IMR-90 (cell line): ENCODE measurements around the gene VIPR2. TPM values are rescaled to one million over a fixed set of nuclear protein-coding genes. Genes with fewer than 3 reads are reported as not detected.

Experiments
- ATAC-seq: fragments of 200-7000 bp; cut with Tn5 transposase; 2 replicates; pipeline ENCODE4 v1.9.1; 2020; ENCODE audit warnings: low read depth, mild to moderate bottlenecking, moderate library complexity
- BruUV-seq: library from RNA; stranded (reverse); fragments of 400-500 nt; replicated peaks from 2 replicates; lab custom pipeline; 2021; lab: Mats Ljungman, UMichigan
- CTCF ChIA-PET: fragments of 300-600 bp; formaldehyde crosslinking; extraction: SDS; loops from one replicate; lab custom pipeline; 2021; ENCODE audit warnings: antibody characterized with exemption; lab: Yijun Ruan, JAX
- POLR2A ChIA-PET: fragments of 300-600 bp; sonication (Branson Sonifier 250); formaldehyde crosslinking; loops from one replicate; lab custom pipeline; 2022; ENCODE audit warnings: antibody characterized with exemption; ENCODE audit not compliant: unreplicated experiment; lab: Charles Lee
- DNase-seq: peaks from one replicate; pipeline ENCODE4 v3.0.0; 2013
- H2AFZ ChIP-seq: replicated peaks from 2 replicates; pipeline ENCODE3; 2013; ENCODE audit warnings: low read length, mild to moderate bottlenecking; ENCODE audit not compliant: poor library complexity
- H2AK5ac ChIP-seq: 2 replicates; pipeline ENCODE4 v1.6.1; 2013; ENCODE audit warnings: low read depth, low read length, inconsistent platforms
- H2AK9ac ChIP-seq: replicated peaks from 2 replicates; pipeline ENCODE3; 2013; ENCODE audit warnings: mild to moderate bottlenecking, low read depth, low read length, moderate library complexity; ENCODE audit not compliant: poor library complexity
- H2BK120ac ChIP-seq: 2 replicates; pipeline ENCODE4 v1.6.1; 2013; ENCODE audit warnings: low read depth, low read length, inconsistent platforms
- H2BK15ac ChIP-seq: 3 replicates; pipeline ENCODE4 v1.6.1; 2013; ENCODE audit warnings: low read depth, low read length, inconsistent platforms
- H2BK20ac ChIP-seq: 2 replicates; pipeline ENCODE4 v1.6.1; 2013; ENCODE audit warnings: low read depth, mild to moderate bottlenecking, inconsistent platforms, low read length, moderate library complexity
- H2BK5ac ChIP-seq: 2 replicates; pipeline ENCODE4 v1.6.1; 2013; ENCODE audit warnings: mild to moderate bottlenecking, low read depth, low read length, inconsistent platforms; ENCODE audit not compliant: poor library complexity, severe bottlenecking
- H3K14ac ChIP-seq: replicated peaks from 2 replicates; pipeline ENCODE4 v1.6.1; 2013; ENCODE audit warnings: low read depth, low read length, inconsistent platforms
- H3K18ac ChIP-seq: 2 replicates; pipeline ENCODE4 v1.6.1; 2013; ENCODE audit warnings: low read depth, low read length, control low read depth
- H3K23ac ChIP-seq: 2 replicates; pipeline ENCODE4 v1.6.1; 2013; ENCODE audit warnings: low read depth, low read length, inconsistent platforms
- H3K27ac ChIP-seq: 2 replicates; pipeline ENCODE4 v1.5.1; 2013; ENCODE audit warnings: mild to moderate bottlenecking, control low read depth, low read length; ENCODE audit not compliant: insufficient read depth
- H3K27me3 ChIP-seq: 2 replicates; pipeline ENCODE4 v1.6.1; 2013; ENCODE audit warnings: low read length; ENCODE audit not compliant: control insufficient read depth, insufficient read depth
- H3K36me3 ChIP-seq: 2 replicates; pipeline ENCODE4 v1.6.1; 2013; ENCODE audit warnings: low read length, mixed read lengths; ENCODE audit not compliant: control insufficient read depth, insufficient read depth
- H3K4ac ChIP-seq: 2 replicates; pipeline ENCODE4 v1.6.1; 2013; ENCODE audit warnings: low read depth, low read length, inconsistent platforms
- H3K4me1 ChIP-seq: 2 replicates; pipeline ENCODE4 v1.6.1; 2013; ENCODE audit warnings: low read length, mixed read lengths; ENCODE audit not compliant: control insufficient read depth, insufficient read depth
- H3K4me2 ChIP-seq: 2 replicates; pipeline ENCODE4 v1.6.1; 2013; ENCODE audit warnings: low read depth, mild to moderate bottlenecking, control low read depth, low read length, moderate library complexity
- H3K4me3 ChIP-seq: 2 replicates; pipeline ENCODE4 v1.5.1; 2013; ENCODE audit warnings: low read depth, mild to moderate bottlenecking, control low read depth, low read length, moderate library complexity; ENCODE audit not compliant: insufficient read depth
- H3K56ac ChIP-seq: 2 replicates; pipeline ENCODE4 v1.6.1; 2013; ENCODE audit warnings: low read length, inconsistent platforms; ENCODE audit not compliant: insufficient read depth; ENCODE audit errors: extremely low read depth
- H3K79me1 ChIP-seq, 2 experiments: 2 replicates each; pipeline ENCODE4 v1.6.1; 2013; ENCODE audit warnings: low read length in 2 of 2, inconsistent platforms in 1 of 2, low read depth in 1 of 2
- H3K9ac ChIP-seq: 2 replicates; pipeline ENCODE4 v1.6.1; 2013; ENCODE audit warnings: low read depth, low read length, control low read depth
- H3K9me1 ChIP-seq: 2 replicates; pipeline ENCODE4 v1.6.1; 2013; ENCODE audit warnings: low read length, inconsistent platforms; ENCODE audit not compliant: insufficient read depth
- H3K9me3 ChIP-seq: 2 replicates; pipeline ENCODE4 v1.6.1; 2013; ENCODE audit warnings: low read length; ENCODE audit not compliant: control insufficient read depth, insufficient read depth
- H4K20me1 ChIP-seq: 2 replicates; pipeline ENCODE4 v1.6.1; 2013; ENCODE audit warnings: low read length, inconsistent platforms; ENCODE audit not compliant: insufficient read depth
- H4K5ac ChIP-seq: 2 replicates; pipeline ENCODE4 v1.6.1; 2013; ENCODE audit warnings: mild to moderate bottlenecking, low read depth, low read length, control low read depth
- H4K8ac ChIP-seq, 2 experiments: 2 replicates each; pipeline ENCODE4 v1.6.1; 2013; ENCODE audit warnings: low read depth in 2 of 2, low read length in 2 of 2, control low read depth in 1 of 2, inconsistent platforms in 1 of 2
- H4K91ac ChIP-seq: 2 replicates; pipeline ENCODE4 v1.6.1; 2013; ENCODE audit warnings: low read depth, low read length, inconsistent platforms; ENCODE audit not compliant: insufficient read depth
- CHD1 ChIP-seq: IDR thresholded peaks from 2 replicates; pipeline ENCODE4 v1.6.1; 2012; ENCODE audit warnings: low read depth, low read length, improper control_type of control experiment
- ELK1 ChIP-seq: fragments of 150-350 bp; IDR thresholded peaks from 2 replicates; pipeline ENCODE4 v1.6.1; 2016; ENCODE audit warnings: low read depth, mild to moderate bottlenecking, low read length, moderate library complexity, borderline replicate concordance
- FOS ChIP-seq: fragments of 150-350 bp; IDR thresholded peaks from 2 replicates; pipeline ENCODE4 v1.6.1; 2016; ENCODE audit warnings: low read depth, low read length
- MAFK ChIP-seq: IDR thresholded peaks from 2 replicates; pipeline ENCODE4 v1.6.1; 2012; ENCODE audit warnings: low read depth, low read length, improper control_type of control experiment
- MAZ ChIP-seq: IDR thresholded peaks from 2 replicates; pipeline ENCODE4 v1.6.1; 2012; ENCODE audit warnings: low read depth, mild to moderate bottlenecking, low read length, improper control_type of control experiment, moderate library complexity, borderline replicate concordance
- MXI1 ChIP-seq: IDR thresholded peaks from 2 replicates; pipeline ENCODE4 v1.6.1; 2012; ENCODE audit warnings: low read depth, mild to moderate bottlenecking, low read length, moderate library complexity, borderline replicate concordance
- POLR2A ChIP-seq: IDR thresholded peaks from 2 replicates; pipeline ENCODE4 v1.6.1; 2012; ENCODE audit warnings: mild to moderate bottlenecking, low read depth, low read length
- RCOR1 ChIP-seq: IDR thresholded peaks from 2 replicates; pipeline ENCODE4 v1.6.1; 2012; ENCODE audit warnings: mild to moderate bottlenecking, low read length, improper control_type of control experiment; ENCODE audit not compliant: insufficient replicate concordance
- USF2 ChIP-seq: fragments of 150-350 bp; IDR thresholded peaks from 2 replicates; pipeline ENCODE4 v1.6.1; 2017; ENCODE audit warnings: mild to moderate bottlenecking, antibody characterized with exemption, low read length, low read depth
- WGBS, 2 experiments: methylation state at CpG; one replicate each; pipeline versions ENCODE4 v1.1.5 to v1.1.7; 2013; ENCODE audit warnings: missing lambda C conversion rate in 2 of 2; ENCODE audit not compliant: insufficient read length in 1 of 2; ENCODE audit errors: extremely low coverage in 2 of 2; 5-methylcytosine and 5-hydroxymethylcytosine counted together
- dilution Hi-C: fragments of 300-500 bp; cut with HindIII; formaldehyde crosslinking; loops from one replicate; pipeline ENCODE4 v1.14.3; 2018; ENCODE audit warnings: low sequenced_read_pairs; ENCODE audit not compliant: unreplicated experiment
- in situ Hi-C: fragments of 300-500 bp; cut with MboI; formaldehyde crosslinking; loops from 3 replicates; pipeline ENCODE4 v1.14.3; 2019; ENCODE audit warnings: low sequenced_read_pairs, inconsistent platforms, mixed read lengths
- intact Hi-C: fragments of 100-400 bp; cut with micrococcal nuclease; formaldehyde crosslinking; loops from 2 replicates; pipeline ENCODE4 v1.10.0; 2022
- polyA plus RNA-seq, 3 experiments: library from polyadenylated mRNA; depleted of rRNA; stranded (reverse); fragments of >200 nt; gene quantifications; 2 replicates each; pipeline ENCODE4 v1.2.3, GENCODE V29; 2012; ENCODE audit warnings: low replicate concordance in 1 of 3
- total RNA-seq: library from RNA; depleted of rRNA; stranded (reverse); fragments of >200 nt; gene quantifications from 2 replicates; pipeline ENCODE4 v1.2.3, GENCODE V29; 2012

The VIPR2 gene
- total and polyA plus RNA-seq, 2 of the 4 experiments (the other 2 are of a cell fraction) = not detected

GRCh38 chr7:159061209-159061608, 83.5 kb downstream of the VIPR2 start:
- TF ChIP-seq USF2 (no peak), RCOR1 (no peak), MXI1 (no peak), FOS (no peak), ELK1 (no peak), CHD1 (no peak), MAFK (no peak), POLR2A (no peak), MAZ (no peak)
- ATAC-seq = no peak

More at GRCh38 chr7:159061209-159061608, 83.5 kb downstream of the VIPR2 start:
- no peak overlapping the region for H3K23ac ChIP-seq
- no peaks in the 10 kb centered on the region for H3K27me3 ChIP-seq
- H3K9ac ChIP-seq = no peak overlapping the region
- H3K9me1 ChIP-seq = no peaks in the 10 kb centered on the region
- H3K27ac ChIP-seq = no peak overlapping the region
- H3K4ac ChIP-seq = no peak overlapping the region
- H2BK20ac ChIP-seq = no peak overlapping the region
- H2BK15ac ChIP-seq = no peak overlapping the region
- dilution Hi-C loops = no loop called here
- WGBS, 2 experiments = no CpG with 5 or more reads among the region's 4 CpGs
- intact Hi-C loops = no loop called here
- H4K91ac ChIP-seq = no peak overlapping the region
- DNase-seq = no peak
- no peak overlapping the region for H4K8ac ChIP-seq
- no peak overlapping the region for H2BK120ac ChIP-seq
- no peak overlapping the region for H3K56ac ChIP-seq
- H3K4me1 ChIP-seq = no peaks in the 10 kb centered on the region
- no peak overlapping the region for H2BK5ac ChIP-seq
- H2AFZ ChIP-seq = no peak overlapping the region
- no peaks in the 10 kb centered on the region for H3K36me3 ChIP-seq
- no peak overlapping the region for H3K14ac ChIP-seq
- in situ Hi-C loops = no loop called here
- H2AK9ac ChIP-seq = no peak overlapping the region
- BruUV-seq = no TSS peak
- H3K79me1 ChIP-seq = no peaks in the 10 kb centered on the region
- H3K4me3 ChIP-seq = no peak overlapping the region
- CTCF ChIA-PET = no interaction called here
- no peaks in the 10 kb centered on the region for H4K20me1 ChIP-seq
- H3K18ac ChIP-seq = no peak overlapping the region
- peaks cover 25% of the 10 kb centered on the region for H3K9me3 ChIP-seq
- no peak overlapping the region for H3K4me2 ChIP-seq
- POLR2A ChIA-PET = no interaction called here
- no peak overlapping the region for H2AK5ac ChIP-seq
- no peak overlapping the region for H4K5ac ChIP-seq
